Fibroblast of skin of scalp (primary cell): ENCODE results near the gene C1QBP.
"Not testable (repeated sequence)": the region's sequence is repeated elsewhere in the genome, so short reads cannot be mapped to it uniquely, and the experiment has no call there.

Experiments
- DNase-seq: peaks from one replicate; pipeline ENCODE4 v3.0.0-alpha.2; 2013

C1QBP gene

DNA sequence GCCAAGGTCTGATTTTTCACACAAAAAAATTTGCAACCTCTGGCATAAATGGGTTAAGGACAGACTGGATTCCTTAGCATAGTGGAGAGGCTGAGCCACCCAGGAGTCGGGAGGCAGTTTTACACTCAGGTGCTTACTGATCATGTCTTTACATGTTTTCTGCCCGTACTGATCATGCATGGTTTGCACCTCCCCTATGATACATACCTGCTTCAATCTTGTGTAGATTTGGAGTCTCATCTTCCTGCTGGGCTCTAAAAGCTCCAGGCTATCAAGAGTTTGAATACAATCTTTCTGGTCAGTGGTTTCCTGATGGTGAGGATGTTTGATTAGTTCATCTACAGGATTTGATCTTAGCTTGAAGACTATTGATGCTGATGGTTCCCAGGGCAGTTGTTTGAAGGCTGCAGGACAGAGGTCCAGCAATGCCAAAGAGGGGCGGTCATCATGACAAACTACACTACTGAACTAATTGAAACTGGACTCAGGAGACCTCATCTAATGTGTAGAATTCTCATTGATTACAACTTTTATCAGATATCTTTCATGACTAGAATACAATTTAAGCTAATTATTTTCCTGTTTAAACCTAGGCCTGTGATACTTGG is 6.9 kb downstream of the C1QBP start:
- no peak for DNase-seq

DNA sequence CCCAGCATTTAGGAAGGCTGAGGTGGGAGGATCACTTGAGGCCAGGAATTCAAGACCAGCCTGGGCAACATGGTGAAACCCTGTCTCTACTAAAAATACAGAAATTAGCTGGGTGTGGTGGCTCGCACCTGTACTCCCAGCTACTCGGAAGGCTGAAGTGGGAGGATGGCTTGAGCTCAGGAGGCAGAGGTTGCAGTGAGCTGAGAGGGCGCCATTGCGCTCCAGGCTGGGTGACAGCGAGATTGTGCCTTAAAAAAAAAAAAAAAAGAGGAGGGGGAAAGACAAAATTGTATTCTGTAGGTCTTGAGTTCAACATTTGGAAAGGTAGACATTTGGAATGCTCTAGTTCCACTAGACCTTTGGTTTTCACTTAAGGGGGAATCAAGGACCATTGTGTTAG is 7.7 kb downstream of the C1QBP start:
- not testable (repeated sequence) for DNase-seq

DNA sequence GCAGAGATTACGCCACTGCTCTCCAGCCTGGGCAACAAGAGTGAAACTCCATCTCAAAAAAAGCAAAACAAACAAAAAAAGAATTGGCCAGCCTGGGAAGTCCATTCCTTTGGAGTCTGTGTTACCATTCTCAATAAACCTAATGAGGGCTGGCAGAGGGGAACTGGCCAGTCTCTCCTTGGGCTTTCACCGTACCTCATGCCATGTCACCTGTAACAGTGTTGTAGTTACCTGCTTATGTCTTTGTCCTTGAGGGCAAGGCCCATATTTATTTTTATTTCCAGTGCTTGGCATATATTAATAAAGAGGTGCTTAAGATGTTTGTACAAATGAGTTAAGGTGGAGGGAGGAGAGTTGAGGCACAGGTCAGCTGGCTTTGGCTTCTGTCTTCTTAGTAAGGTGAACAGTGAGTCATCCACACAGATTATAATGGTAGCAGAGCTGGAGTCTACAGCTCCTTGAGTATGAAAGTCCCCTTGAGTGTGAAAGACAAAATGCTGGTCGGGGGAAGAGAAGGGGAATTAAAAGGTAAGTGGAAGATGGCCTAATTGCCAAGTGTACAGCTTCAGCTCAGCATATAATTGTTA is 8.4 kb downstream of the C1QBP start:
- DNase-seq = no peak

DNA sequence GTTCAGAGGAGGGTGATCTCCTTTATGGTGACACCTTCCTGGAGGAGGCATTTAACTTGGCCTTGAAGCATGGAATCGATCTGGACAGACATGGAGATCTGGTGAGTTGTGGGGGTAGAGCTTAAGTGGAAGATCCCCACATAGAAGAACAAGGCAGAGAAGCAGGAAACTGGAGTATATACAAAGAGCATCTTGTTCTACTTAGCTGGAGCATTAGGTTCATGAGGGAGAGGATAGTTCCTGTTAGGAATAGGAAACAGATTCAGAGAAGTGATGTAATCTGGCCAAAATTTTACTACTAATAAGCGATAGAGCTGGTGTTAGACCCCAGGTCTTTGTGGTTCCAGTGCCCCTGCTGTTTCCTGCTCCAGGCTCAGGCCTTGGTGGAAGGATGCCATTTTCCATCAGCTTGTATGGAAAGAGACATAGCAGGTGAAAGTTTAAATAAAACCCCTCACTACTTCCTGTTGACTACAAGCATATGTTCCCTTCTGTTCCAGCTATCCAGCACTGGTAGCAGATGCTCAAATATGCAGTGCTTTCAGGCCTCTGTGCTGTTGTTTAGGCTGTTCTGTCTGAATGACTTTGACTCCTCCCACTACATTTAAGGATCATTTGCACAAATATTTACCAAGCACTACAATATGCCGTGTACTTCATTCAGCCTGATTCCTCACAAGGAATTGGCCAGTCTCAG is 9.6 kb downstream of the C1QBP start:
- DNase-seq = no peak

DNA sequence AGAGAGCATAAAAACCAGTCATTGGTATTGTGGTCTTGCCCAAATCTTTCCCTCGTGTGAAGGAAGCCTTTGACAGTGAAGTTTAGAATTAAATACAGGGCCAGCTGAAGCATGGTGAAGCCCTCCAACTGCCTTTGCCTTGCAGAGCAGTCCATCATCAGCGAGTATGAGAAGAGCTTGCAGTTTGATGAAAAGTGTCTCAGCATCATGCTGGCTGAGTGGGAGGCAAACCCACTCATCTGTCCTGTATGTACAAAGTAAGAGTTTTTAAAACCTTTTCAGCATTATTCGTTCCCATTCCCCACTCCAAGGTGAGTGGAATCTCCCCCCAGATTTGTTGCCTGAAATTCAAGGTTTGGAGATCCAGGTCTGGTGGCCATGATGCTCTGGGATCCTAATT is 13.1 kb downstream of the C1QBP start:
- DNase-seq = no peak

DNA sequence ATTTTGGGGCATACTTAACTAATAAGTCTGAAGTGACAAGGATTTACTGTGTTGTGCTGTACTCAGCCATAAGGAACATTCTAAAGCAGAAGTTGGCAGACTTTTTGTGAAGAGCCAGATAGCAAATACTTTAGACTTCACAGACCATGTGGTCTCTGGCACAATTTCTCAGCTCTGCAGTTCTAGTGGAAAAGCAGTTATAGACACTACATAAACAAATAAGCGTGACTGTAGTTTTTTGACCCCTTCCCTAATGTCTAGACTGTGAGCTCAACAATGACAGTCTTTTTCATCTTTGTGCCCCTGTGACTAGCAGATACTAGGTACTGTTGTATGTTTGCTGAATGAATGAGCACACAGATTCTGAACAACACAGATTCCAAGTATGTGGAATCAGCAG is 14.0 kb downstream of the C1QBP start:
- no peak for DNase-seq

DNA sequence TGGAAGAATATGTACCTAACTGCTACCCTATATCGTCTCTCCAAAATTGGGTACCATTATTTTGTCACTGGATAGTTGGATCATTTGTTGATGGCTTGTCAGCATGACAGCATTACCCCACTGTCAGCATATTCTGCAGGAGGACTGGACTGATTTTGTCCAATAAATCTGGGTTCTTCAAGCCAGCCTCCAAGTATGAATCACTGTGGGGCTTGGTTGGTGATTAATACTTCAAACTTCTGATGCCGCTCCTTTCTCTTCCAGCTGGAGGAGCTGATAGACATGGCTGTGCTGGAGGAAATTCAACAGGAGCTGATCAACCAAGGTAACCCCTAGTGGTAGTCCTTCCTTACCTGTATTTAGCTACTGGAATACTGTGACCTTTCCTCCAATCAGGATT is 16.4 kb downstream of the C1QBP start:
- peak; percentile 68 for DNase-seq

DNA sequence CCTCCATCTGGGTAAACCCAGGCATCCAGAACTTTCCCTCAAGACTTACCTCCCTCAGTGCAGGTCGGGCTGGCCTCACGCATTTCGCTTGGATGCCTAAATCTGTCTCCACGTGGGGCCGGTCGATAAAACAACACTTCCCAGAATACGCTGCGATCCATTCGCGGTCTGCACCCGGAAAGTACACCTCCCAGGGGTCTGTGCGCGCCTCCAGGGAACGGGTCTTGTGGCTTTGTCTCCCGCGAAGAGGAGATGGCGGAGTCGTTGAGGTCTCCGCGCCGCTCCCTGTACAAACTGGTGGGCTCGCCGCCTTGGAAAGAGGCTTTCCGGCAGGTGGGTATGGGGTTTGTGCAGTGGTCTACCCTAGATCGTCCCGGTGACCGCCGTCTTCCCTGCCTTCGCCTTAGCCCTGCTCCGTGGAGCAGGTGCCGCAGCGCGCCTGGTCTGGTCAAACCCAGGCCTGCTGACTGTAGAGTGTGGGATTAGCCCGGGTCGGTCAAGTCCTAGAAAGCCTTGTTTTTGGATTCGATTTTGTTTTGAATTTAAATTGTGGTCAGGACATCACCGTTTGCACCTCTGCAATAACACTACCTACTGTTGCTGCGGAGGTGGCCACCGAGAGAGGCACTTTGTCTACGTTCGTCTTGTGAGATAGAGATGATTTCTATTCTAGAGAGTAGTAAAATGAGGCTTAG is 18.8 kb downstream of the C1QBP start, which contains the start of gene RPAIN:
Gene RPAIN (plus strand): TSS at position 224 of the 695 bp plus-strand sequence. CDS start 29 bp downstream, at position 253.
- peak; percentile 86 for DNase-seq

DNA sequence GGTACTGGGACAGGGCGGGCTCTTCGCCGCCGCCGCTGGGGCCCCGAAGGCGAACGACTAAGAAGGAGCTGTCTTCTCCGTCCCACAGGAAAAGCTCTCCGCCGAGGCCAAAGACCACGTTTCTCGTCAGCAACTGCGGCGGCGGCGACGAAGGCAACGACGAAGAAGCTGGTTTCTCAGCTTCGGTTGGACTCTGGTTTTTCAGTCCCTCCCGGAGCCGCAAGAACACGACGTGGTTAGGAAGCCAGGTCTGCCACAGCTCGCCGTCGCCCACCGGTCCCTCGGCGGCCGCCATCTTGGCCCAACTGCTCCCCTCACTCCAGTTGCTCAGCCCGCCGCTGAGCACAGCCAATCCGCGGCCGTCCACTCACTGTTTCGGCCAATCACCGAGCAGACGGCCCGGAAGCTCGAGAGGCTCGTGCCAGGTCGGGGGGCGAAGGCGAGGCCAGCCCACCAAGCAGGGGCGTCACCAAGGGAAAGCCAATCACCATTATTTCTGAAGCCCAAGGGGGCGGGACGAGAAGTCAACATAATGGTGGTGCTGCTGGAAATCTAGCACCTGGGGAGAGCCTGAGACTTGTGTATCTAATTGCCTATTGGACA is 19.5 kb downstream of the C1QBP start, which contains the start of gene NUP88:
Gene NUP88 (minus strand): TSS at position 307 of the 603 bp plus-strand sequence. CDS start 12 bp downstream, at position 295.
- DNase-seq = peak; percentile 97

DNA sequence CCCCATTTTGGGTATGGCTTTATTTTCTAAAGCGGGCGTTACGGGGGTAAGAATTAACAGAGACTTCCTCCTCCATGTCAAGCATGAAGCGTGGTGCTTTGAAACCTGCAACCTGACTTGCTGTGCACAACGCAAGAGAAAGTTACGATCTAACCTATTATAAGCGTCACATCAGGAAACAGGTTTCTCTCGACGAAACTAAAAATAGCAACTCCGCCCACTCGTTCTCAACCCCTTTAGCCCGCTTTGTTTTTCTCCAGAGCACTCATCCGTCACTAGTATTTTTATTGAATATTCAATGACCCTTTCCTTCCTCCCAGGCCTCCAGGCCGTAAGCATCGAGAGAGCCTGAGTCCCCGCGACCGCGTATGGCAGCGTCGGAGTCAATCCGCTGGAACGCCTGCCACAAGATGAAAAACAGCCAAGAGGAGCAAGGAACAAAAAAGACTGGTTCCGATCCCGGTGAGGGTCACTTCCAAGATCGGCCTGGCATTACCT is 20.0 kb downstream of the C1QBP start:
- DNase-seq = no peak

DNA sequence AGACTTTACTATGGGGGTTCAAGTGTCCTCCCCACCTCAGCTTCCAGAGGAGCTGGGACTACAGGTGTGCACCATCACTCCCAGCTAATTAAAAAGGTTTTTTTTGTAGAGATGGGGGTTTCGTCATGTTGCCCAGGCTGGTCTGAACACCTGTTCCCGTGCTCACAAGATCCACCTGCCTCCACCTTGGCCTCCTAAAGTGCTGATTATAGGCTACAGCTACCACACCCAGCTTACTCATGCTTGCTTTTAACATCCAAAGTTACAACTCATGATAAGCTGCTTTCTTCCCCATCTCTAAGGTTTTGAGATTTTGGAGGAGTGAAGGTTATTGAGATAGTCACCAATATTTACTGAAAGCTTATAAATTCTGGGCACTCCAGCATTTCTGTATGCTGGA is 22.1 kb downstream of the C1QBP start:
- DNase-seq = no peak

DNA sequence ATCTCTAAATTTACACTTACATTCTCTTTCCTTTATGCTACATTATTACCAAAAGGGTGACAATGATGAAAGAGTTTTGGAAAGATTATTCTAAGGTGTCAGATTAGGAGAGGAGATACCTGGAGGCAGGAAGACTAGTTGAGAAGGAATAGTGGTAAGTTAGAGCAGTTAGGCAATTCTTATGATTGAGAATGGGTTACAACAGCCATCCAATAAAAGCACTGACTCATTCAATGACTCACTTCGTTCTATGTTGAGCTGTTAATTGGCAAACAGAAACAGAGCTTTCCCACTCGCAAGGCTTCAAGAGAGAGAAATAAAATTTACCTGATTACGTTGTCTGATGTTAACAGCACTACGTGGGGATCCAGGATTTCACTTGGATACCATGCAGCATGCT is 25.3 kb downstream of the C1QBP start:
- peak; percentile 84 for DNase-seq

DNA sequence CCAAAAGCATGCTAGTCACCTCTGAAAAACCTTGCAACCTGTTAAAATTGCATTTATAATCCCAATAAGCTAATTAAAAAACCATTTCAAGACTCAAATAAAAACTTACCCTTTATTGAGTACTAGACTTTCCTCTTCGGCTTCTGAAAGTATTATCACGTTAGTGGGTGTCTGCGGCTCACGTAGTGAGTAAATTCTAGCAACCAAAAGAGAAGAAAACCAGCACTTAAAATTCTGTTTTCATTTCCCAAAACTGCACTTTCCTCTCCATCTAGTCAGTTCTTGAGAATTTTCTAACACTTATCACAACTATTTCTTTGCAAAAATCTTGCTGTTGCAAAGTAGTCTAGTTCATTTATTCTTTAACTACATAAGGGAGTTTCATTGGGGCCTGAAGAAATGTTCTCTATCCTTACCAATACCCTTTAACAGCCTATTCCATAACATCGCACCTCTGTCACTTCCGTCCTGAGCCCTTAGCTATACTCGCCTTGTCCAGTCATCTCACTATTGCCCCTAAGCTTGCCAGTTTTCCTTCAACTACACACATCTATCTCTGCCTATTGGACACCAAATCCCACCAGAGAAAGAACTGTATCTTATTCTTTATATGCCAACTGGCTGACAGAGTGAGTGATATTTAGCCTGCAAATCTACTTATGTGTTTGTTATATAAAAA is 28.2 kb downstream of the C1QBP start:
- DNase-seq = no peak

DNA sequence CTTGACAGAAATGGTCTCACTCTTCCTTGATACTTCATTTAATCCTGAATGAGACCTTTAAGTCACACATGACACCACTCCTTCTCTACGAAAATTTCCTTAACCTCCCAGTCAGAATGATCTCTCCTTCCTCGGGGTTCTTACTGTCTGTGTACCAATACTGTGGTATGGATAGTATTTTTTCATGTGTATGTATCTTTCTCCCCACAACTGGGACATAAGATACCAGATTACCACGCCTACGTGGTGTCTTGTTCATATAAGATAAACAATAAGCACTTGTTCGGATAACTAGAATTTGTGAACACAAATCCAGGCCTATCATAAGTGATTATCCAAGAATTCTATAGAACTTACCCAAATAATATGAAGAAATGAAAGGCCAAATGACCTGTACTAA is 30.8 kb downstream of the C1QBP start:
- DNase-seq = no peak

DNA sequence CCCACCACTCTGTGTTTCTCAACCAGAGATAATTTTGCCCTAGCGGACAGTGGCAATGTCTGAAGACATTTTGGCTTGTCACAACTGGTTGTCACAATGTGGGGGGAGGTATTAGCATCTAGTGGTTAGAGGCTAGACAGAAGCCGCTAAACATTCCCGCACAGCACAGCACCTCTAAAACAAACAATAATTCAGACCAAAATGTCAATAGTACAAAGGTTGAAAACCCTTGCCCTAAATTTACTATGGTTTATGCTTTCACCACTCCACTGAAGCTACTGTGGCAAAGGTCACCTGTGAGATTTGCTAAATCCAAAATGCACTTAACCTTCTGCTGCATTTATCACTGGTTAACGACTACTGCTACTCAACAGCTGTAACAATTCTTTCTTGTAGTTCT is 33.6 kb downstream of the C1QBP start:
- no peak for DNase-seq

DNA sequence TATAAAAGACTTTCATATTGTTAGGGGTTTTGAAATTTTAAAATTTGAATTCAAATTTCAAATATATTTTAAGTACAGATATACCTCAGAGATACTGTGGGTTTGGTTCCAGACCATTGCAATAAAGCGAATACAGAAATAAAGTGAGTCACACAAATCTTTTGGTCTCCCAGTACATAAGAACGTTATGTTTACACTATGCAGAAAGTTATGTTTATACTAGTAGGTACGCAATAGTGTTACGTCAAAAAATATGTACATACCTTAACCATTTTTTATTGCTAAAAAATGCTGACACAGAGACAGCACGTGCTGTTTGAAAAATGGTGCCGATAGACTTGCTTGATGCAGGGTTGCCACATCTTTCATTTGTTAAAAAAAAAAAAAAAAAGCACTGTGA is 39.2 kb downstream of the C1QBP start:
- DNase-seq = no peak

DNA sequence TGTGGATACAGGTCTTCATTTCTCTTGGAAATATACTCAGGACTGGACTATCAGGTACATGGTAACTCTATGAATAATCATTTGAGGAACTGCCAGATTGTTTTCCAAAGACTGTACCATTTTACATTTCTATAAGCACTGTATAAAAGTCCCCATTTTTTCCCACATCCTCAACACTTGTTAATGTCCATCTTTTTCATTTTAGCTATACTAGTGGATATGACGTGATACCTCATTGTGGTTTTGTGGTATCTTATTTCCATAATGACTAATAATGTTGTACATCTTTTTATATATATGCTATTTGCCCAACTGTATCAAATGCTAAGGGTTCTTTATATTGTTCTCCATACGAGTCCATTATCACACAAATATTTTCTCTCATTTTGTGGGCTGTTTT is 42.3 kb downstream of the C1QBP start:
- no peak for DNase-seq

DNA sequence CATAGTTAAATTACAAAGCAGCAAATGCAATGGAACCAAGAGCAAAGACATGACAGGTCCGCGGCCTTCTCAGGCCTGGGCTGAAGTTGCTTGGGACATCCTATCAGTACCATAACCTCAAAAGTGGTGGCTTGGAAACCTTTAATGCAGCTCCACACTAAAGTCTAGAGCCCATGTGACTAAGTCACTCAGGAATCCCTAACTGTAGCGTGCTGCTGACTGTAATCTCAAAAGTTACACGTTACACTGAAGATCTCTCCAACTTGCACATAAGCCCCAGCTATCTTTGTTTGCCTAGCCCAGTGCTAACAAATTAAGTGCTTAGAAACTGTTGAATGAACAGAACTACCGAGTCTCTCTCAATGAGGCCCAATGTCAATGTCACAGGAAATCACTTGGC is 47.3 kb downstream of the C1QBP start:
- no peak for DNase-seq
